GM19193 (cell line): Measurements from ENCODE around the gene RAB24.

Experiments used
- POLR2A ChIP-seq: IDR thresholded peaks from 4 replicates; pipeline ENCODE4 v1.6.1; 2011; ENCODE audit not compliant: insufficient read depth, insufficient read length; ENCODE audit errors: extremely low read depth

Gene RAB24

GRCh38 chr5:177293819-177294581 is 9.5 kb downstream of the RAB24 start:
- TF ChIP-seq POLR2A = no peak

- TF ChIP-seq POLR2A = no peak
These were observed 11.8 kb downstream of the RAB24 start for GRCh38 chr5:177291735-177292134.

- TF ChIP-seq POLR2A = no peak
These were observed 12.5 kb downstream of the RAB24 start for GRCh38 chr5:177290816-177291596.

- no peak for TF ChIP-seq POLR2A
These were observed 15.3 kb downstream of the RAB24 start for GRCh38 chr5:177288191-177288590.

- TF ChIP-seq POLR2A = no peak
These were observed 26.6 kb downstream of the RAB24 start for GRCh38 chr5:177276886-177277285.

GRCh38 chr5:177275883-177276282 is 27.6 kb downstream of the RAB24 start:
- no peak for TF ChIP-seq POLR2A

GRCh38 chr5:177271113-177271512 is 32.4 kb downstream of the RAB24 start:
- TF ChIP-seq POLR2A = no peak

- TF ChIP-seq POLR2A = no peak
These were observed 32.9 kb downstream of the RAB24 start for GRCh38 chr5:177270653-177271052.

- no peak for TF ChIP-seq POLR2A
These were observed 33.5 kb downstream of the RAB24 start for GRCh38 chr5:177269976-177270375.

- no peak for TF ChIP-seq POLR2A
These were observed 34.2 kb downstream of the RAB24 start for GRCh38 chr5:177269232-177269895.

GRCh38 chr5:177265395-177265794 is 38.1 kb downstream of the RAB24 start:
- no peak for TF ChIP-seq POLR2A

- no peak for TF ChIP-seq POLR2A
These were observed 39.3 kb downstream of the RAB24 start for GRCh38 chr5:177264178-177264577.

GRCh38 chr5:177261510-177261909 is 42.0 kb downstream of the RAB24 start:
- TF ChIP-seq POLR2A = no peak

GRCh38 chr5:177260961-177261360 is 42.6 kb downstream of the RAB24 start:
- TF ChIP-seq POLR2A = no peak

- no peak for TF ChIP-seq POLR2A
These were observed 47.2 kb downstream of the RAB24 start for GRCh38 chr5:177256296-177256695.
